OCI-LY1 (cell line): ENCODE results near the gene C10orf67.
"Not testable (repeated sequence)": the region's sequence is repeated elsewhere in the genome, so short reads cannot be mapped to it uniquely, and the experiment has no call there.

Source experiments
- H2AFZ ChIP-seq: fragments of 200-600 bp; sonication (generic), shearing (Covaris generic); 2 replicates; pipeline ENCODE4 v1.6.0; 2014; ENCODE audit warnings: antibody characterized with exemption, mild to moderate bottlenecking, low read length
- H3F3A ChIP-seq: fragments of 200-600 bp; sonication (generic), shearing (Covaris generic); 2 replicates; pipeline ENCODE4 v1.6.0; 2014; ENCODE audit warnings: mild to moderate bottlenecking, antibody characterized with exemption, low read length, moderate library complexity; ENCODE audit not compliant: insufficient read depth
- H3K27ac ChIP-seq: fragments of 200-600 bp; sonication (generic); 2 replicates; pipeline ENCODE4 v1.5.1; 2014; ENCODE audit warnings: low read length, mixed run types, mild to moderate bottlenecking, low read depth; ENCODE audit not compliant: poor library complexity, severe bottlenecking
- H3K27me3 ChIP-seq: fragments of 200-600 bp; sonication (generic); 2 replicates; pipeline ENCODE4 v1.6.0; 2014; ENCODE audit warnings: antibody characterized with exemption, mild to moderate bottlenecking, low read length, moderate library complexity; ENCODE audit not compliant: insufficient read depth
- H3K36me3 ChIP-seq: fragments of 200-600 bp; sonication (generic); 2 replicates; pipeline ENCODE4 v1.6.1; 2014; ENCODE audit warnings: mild to moderate bottlenecking, antibody characterized with exemption, low read length, moderate library complexity, mixed read lengths; ENCODE audit not compliant: insufficient read depth
- H3K4me1 ChIP-seq: fragments of 200-600 bp; sonication (generic); 2 replicates; pipeline ENCODE4 v1.5.1; 2014; ENCODE audit warnings: mild to moderate bottlenecking, low read length, moderate library complexity; ENCODE audit not compliant: insufficient read depth, severe bottlenecking
- H3K4me2 ChIP-seq: fragments of 200-600 bp; sonication (generic), shearing (Covaris generic); 2 replicates; pipeline ENCODE4 v1.6.1; 2014; ENCODE audit warnings: low read length
- H3K4me3 ChIP-seq: fragments of 200-600 bp; sonication (generic); 2 replicates; pipeline ENCODE4 v1.5.1; 2014; ENCODE audit warnings: low read length, low read depth, mild to moderate bottlenecking, mixed read lengths; ENCODE audit not compliant: poor library complexity, severe bottlenecking
- H3K79me2 ChIP-seq: fragments of 200-600 bp; shearing (Covaris generic); 2 replicates; pipeline ENCODE4 v1.6.1; 2016; ENCODE audit warnings: mixed run types, low read length, mixed read lengths; ENCODE audit not compliant: insufficient read depth
- H3K9ac ChIP-seq: fragments of 200-600 bp; sonication (generic), shearing (Covaris generic); 2 replicates; pipeline ENCODE4 v1.6.1; 2014; ENCODE audit warnings: mild to moderate bottlenecking, low read length, mixed read lengths
- H3K9me2 ChIP-seq: fragments of 200-600 bp; sonication (generic), shearing (Covaris generic); 2 replicates; pipeline ENCODE4 v1.6.1; 2014; ENCODE audit warnings: low read depth, mild to moderate bottlenecking, low read length, mixed read lengths
- H3K9me3 ChIP-seq: fragments of 200-600 bp; shearing (Covaris generic); 2 replicates; pipeline ENCODE4 v1.6.1; 2014; ENCODE audit warnings: low read length, mixed read lengths
- H4K20me1 ChIP-seq: fragments of 200-600 bp; sonication (generic), shearing (Covaris generic); 2 replicates; pipeline ENCODE4 v1.6.0; 2016; ENCODE audit warnings: mild to moderate bottlenecking, low read length; ENCODE audit not compliant: insufficient read depth
- EZH2 ChIP-seq: fragments of 200-600 bp; sonication (generic), shearing (Covaris generic); IDR thresholded peaks from 2 replicates; pipeline ENCODE4 v1.8.0; 2017; ENCODE audit warnings: borderline replicate concordance, mixed run types, mild to moderate bottlenecking, antibody characterized with exemption, low read length, moderate library complexity, mixed read lengths
- TF ChIP-seq, protein P1 (sequence below): fragments of 200-600 bp; sonication (generic), shearing (Covaris generic); IDR thresholded peaks from 2 replicates; pipeline ENCODE4 v1.5.1; 2017; ENCODE audit warnings: mild to moderate bottlenecking, antibody characterized with exemption, low read length, moderate library complexity, mixed read lengths

The C10orf67 gene

DNA sequence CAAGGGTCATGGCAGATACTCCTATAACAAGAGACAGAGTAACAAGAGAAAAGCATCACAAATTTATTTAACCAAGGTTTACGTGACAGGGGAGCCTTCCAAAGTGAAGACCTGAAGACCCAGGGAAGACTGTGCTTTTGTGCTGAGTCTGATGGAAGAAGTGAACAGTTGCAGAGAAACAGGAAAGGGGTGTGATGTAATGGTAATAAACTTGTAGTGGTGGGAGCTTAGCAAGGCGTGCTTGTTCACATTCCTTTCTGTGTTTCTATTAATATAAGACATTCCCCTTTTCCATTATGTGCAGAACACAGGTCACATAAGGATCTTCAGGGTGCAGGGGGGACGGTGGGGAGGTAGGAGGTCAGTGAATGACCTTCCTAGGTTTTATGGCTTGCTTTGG, 25.5 kb upstream of the C10orf67 start:
- no peak for TF ChIP-seq EZH2
- TF ChIP-seq, protein P1, sequence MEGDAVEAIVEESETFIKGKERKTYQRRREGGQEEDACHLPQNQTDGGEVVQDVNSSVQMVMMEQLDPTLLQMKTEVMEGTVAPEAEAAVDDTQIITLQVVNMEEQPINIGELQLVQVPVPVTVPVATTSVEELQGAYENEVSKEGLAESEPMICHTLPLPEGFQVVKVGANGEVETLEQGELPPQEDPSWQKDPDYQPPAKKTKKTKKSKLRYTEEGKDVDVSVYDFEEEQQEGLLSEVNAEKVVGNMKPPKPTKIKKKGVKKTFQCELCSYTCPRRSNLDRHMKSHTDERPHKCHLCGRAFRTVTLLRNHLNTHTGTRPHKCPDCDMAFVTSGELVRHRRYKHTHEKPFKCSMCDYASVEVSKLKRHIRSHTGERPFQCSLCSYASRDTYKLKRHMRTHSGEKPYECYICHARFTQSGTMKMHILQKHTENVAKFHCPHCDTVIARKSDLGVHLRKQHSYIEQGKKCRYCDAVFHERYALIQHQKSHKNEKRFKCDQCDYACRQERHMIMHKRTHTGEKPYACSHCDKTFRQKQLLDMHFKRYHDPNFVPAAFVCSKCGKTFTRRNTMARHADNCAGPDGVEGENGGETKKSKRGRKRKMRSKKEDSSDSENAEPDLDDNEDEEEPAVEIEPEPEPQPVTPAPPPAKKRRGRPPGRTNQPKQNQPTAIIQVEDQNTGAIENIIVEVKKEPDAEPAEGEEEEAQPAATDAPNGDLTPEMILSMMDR, result no peak
- no peaks in the 10 kb centered on the region for H3K9me3 ChIP-seq
- no peak overlapping the region for H3K4me2 ChIP-seq
- no peaks in the 10 kb centered on the region for H3K36me3 ChIP-seq
- no peak overlapping the region for H3K9ac ChIP-seq
- peaks cover 20% of the 10 kb centered on the region for H3K4me1 ChIP-seq
- no peak overlapping the region for H3K4me3 ChIP-seq
- no peak overlapping the region for H2AFZ ChIP-seq
- no peaks in the 10 kb centered on the region for H3F3A ChIP-seq
- no peaks in the 10 kb centered on the region for H4K20me1 ChIP-seq
- H3K9me2 ChIP-seq, result no peaks in the 10 kb centered on the region
- no peaks in the 10 kb centered on the region for H3K79me2 ChIP-seq
- no peak overlapping the region for H3K27ac ChIP-seq
- no peaks in the 10 kb centered on the region for H3K27me3 ChIP-seq

DNA sequence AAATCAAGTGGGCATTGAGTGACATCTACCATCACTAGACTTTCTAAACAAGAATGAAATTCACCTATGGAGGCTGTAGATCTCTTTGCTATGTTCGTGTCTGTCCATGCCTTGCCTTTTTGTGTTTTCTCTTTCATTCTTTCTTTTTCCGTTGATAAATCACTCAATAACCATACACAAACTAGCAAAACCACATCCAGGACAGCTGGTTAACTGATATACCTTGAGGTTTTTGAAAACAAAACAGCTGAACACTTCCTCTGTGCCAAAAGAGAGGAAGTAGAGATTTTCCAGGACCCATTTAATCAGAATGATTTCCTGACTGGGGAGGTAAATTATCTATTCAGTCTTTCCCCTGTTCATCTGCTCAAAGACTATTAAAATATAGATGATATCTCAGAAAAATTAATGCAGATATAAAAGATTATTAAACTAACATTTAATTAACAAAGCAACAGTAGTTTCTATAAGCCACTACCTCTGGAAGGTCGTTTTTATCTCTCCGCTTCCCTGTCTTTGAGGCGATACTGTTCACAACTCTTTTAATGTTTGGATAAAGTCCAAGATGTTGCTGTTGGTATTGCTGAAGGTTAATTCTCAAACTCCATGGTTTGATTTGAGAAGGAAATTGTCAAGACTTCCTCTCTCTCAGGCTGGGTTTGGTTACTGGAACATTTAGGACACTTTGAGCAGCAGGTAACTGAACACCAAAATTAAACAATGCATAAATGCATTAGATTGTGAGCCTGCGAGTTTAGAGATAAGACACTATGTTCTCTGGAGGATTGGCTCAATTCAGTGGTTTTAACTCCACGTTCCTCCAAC, 24.4 kb upstream of the C10orf67 start:
- TF ChIP-seq, protein P1, result no peak
- no peak for TF ChIP-seq EZH2
- Histone ChIP-seq H3K27ac (peak overlapping the region; percentile 53), H2AFZ (no peak overlapping the region), H3K4me3 (no peak overlapping the region), H3K9me2 (no peaks in the 10 kb centered on the region), H3K4me2 (no peak overlapping the region), H3K27me3 (no peaks in the 10 kb centered on the region), H3K79me2 (no peaks in the 10 kb centered on the region), H4K20me1 (no peaks in the 10 kb centered on the region), H3K9me3 (no peaks in the 10 kb centered on the region), H3K9ac (no peak overlapping the region), H3K4me1 (peaks cover 20% of the 10 kb centered on the region), H3K36me3 (no peaks in the 10 kb centered on the region), H3F3A (no peaks in the 10 kb centered on the region)

DNA sequence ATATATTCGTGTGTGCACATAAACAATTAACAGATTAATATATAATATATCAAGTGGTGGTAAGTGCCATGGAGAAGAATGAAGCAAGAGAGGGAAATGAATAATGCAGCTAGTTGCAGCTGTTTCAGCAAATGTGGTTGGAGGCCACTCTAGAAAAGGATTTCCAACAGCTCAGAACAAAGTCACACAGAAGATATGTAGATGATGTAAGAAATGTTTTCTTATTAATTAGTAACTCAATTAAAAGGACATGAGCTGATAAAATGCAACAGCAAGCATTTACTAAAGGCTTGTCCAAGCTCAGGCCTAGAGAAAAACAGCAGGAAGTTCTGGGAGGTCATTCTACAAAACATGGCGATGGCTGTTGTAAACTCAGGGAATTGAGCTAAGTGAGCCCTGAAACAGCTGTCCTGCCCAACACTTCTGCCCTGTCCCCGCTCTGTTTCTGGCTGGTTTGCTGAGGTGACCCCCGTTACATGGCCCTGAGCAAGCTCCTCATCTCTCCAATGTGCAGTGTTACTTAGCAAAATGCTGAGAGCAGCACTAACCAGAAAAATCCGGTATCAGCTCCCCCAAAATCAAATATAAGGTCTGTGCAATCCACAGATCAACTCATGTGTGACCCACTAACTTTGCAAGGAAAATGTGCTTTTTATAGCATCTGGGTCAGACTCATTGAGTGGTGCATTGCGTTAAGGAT, 23.4 kb upstream of the C10orf67 start:
- H3K4me3 ChIP-seq, result no peak overlapping the region

DNA sequence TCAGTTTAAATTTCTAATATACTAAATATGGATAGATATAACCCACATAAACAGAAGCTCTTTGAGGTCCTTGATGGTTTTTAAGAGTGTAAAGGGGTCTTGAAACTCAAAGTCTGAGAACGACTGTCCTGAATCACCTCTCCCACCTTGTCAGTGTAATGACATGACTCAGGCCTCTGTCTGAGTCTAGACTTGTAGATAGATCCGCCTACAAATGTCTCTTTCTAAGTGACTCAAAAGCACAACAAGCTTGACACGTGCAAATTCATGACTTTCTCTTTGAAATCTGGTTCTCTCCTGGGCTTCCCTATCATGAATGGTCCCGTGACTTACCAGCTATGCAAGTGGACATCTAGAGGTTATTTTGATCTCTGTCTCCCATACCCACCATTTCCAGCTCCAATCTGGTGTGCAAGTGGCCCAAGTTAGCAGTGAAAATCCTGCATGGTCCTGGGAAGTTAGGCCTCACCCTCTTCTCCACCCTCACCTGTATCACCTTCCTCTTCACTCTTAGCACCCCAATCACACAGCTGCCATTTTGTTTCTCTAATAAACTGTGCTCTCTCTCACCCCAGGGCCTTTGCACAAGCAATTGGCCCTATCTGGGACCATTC, 20.9 kb upstream of the C10orf67 start:
- H3K4me2 ChIP-seq, H3K36me3 ChIP-seq, H3K9me2 ChIP-seq, H2AFZ ChIP-seq, H3K27me3 ChIP-seq, H3K9me3 ChIP-seq, H4K20me1 ChIP-seq, H3K27ac ChIP-seq, H3K79me2 ChIP-seq, H3K4me3 ChIP-seq, H3K9ac ChIP-seq, H3F3A ChIP-seq: not testable (repeated sequence)
- H3K4me1 ChIP-seq, result peaks cover 20% of the 10 kb centered on the region

More for the DNA sequence above, 23.4 kb upstream of the C10orf67 start:
- Histone ChIP-seq H2AFZ (no peak overlapping the region), H3K36me3 (no peaks in the 10 kb centered on the region), H3K9ac (no peak overlapping the region), H3F3A (no peaks in the 10 kb centered on the region), H3K9me3 (no peaks in the 10 kb centered on the region), H3K4me1 (peaks cover 20% of the 10 kb centered on the region), H3K27ac (peak overlapping the region; percentile 53), H4K20me1 (no peaks in the 10 kb centered on the region), H3K79me2 (no peaks in the 10 kb centered on the region), H3K27me3 (no peaks in the 10 kb centered on the region), H3K4me2 (no peak overlapping the region), H3K9me2 (no peaks in the 10 kb centered on the region)
- TF ChIP-seq, protein P1, result no peak
- TF ChIP-seq EZH2, result no peak
